OCI-LY3 (cell line): ENCODE data around the gene GPR62.

ENCODE experiments used
- H2AFZ ChIP-seq: fragments of 200-600, 300-600 bp; shearing (Covaris generic); 2 replicates; pipeline ENCODE4 v1.6.0; 2014; ENCODE audit warnings: antibody characterized with exemption, low read depth, low read length
- H3K27ac ChIP-seq: fragments of 200-600, 300-600 bp; sonication (generic); 2 replicates; pipeline ENCODE4 v1.5.1; 2014; ENCODE audit warnings: mild to moderate bottlenecking, low read length, moderate library complexity, mixed read lengths
- H3K27me3 ChIP-seq: fragments of 200-600, 300-600 bp; sonication (generic); 2 replicates; pipeline ENCODE4 v1.6.1; 2014; ENCODE audit warnings: low read depth, low read length, mixed read lengths
- H3K36me3 ChIP-seq: fragments of 200-600, 300-600 bp; sonication (generic); replicated peaks from 2 replicates; pipeline ENCODE3; 2014; ENCODE audit warnings: low read depth, low read length, mixed read lengths
- H3K4me1 ChIP-seq: fragments of 300-600, 200-600 bp; sonication (generic); 2 replicates; pipeline ENCODE4 v1.6.1; 2014; ENCODE audit warnings: low read length, mixed read lengths
- H3K4me2 ChIP-seq: fragments of 200-600, 300-600 bp; sonication (generic); 2 replicates; pipeline ENCODE4 v1.6.1; 2014; ENCODE audit warnings: low read length, mixed read lengths
- H3K4me3 ChIP-seq: fragments of 300-600, 200-600 bp; sonication (generic); 2 replicates; pipeline ENCODE4 v1.5.1; 2014; ENCODE audit warnings: antibody characterized with exemption, mild to moderate bottlenecking, low read length, moderate library complexity
- H3K79me2 ChIP-seq: fragments of 300-600, 200-600 bp; shearing (Covaris generic); 2 replicates; pipeline ENCODE4 v1.6.1; 2014; ENCODE audit warnings: mild to moderate bottlenecking, low read length, mixed read lengths
- H3K9ac ChIP-seq: fragments of 300-600, 200-600 bp; shearing (Covaris generic); 2 replicates; pipeline ENCODE4 v1.6.0; 2014; ENCODE audit warnings: mild to moderate bottlenecking, low read length, moderate library complexity
- H3K9me3 ChIP-seq: fragments of 200-600, 300-600 bp; shearing (Covaris generic); 2 replicates; pipeline ENCODE4 v1.6.1; 2014; ENCODE audit warnings: low read length, mixed read lengths; ENCODE audit not compliant: insufficient read depth
- H4K20me1 ChIP-seq: fragments of 200-600, 300-600 bp; sonication (generic); 2 replicates; pipeline ENCODE4 v1.6.1; 2016; ENCODE audit warnings: low read length, mixed read lengths; ENCODE audit not compliant: insufficient read depth
- EZH2phosphoT487 ChIP-seq: fragments of 200-600 bp; shearing (Covaris generic); IDR thresholded peaks from 2 replicates; pipeline ENCODE4 v1.6.1; 2018; ENCODE audit warnings: antibody characterized with exemption, mixed run types, low read depth
- TF ChIP-seq, protein P1 (sequence below): fragments of 200-600, 300-600 bp; sonication (generic); IDR thresholded peaks from 2 replicates; pipeline ENCODE4 v1.5.1; 2014; ENCODE audit warnings: antibody characterized with exemption, low read length, low read depth

Gene GPR62, protein sequence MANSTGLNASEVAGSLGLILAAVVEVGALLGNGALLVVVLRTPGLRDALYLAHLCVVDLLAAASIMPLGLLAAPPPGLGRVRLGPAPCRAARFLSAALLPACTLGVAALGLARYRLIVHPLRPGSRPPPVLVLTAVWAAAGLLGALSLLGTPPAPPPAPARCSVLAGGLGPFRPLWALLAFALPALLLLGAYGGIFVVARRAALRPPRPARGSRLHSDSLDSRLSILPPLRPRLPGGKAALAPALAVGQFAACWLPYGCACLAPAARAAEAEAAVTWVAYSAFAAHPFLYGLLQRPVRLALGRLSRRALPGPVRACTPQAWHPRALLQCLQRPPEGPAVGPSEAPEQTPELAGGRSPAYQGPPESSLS

DNA sequence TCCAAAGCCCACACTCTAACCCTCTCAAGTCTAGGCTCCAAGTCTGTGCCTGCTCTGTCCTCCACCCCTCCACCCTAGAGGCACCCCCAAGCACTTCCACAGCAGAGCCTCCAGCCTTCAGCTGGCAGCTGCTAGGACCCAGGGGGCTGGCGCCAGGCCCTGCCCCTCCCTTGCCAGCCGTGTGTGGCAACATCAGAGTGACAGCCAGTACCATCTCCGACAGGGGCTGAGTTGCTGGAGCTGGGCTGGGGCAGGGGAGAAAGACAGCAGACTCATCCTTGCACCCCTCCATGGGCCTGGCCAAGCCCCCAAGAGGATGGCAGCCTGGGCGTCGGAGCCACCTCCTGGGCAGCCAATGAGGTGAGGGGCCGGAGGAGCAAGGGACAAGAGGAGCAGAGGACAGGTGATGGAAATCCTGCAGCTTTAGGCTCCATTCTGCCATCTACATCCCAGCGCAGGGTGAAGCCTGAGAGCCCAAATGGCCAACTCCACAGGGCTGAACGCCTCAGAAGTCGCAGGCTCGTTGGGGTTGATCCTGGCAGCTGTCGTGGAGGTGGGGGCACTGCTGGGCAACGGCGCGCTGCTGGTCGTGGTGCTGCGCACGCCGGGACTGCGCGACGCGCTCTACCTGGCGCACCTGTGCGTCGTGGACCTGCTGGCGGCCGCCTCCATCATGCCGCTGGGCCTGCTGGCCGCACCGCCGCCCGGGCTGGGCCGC lies at the start of gene GPR62:
Gene GPR62, plus strand, starts transcription at position 207 of the 718 bp plus-strand sequence. Its CDS starts 272 bp downstream, at position 479.
- Histone ChIP-seq H3K9ac (no peak within 1 kb of the TSS), H4K20me1 (no peaks in the 10 kb centered on the region), H3K27ac (no peak within 1 kb of the TSS), H3K36me3 (no peaks in the 10 kb centered on the region), H3K79me2 (no peaks in the 10 kb centered on the region), H3K27me3 (no peaks in the 10 kb centered on the region), H3K4me1 (peaks cover 8% of the 10 kb centered on the region; the same call in 1 of the 2 replicates), H2AFZ (no peak within 1 kb of the TSS), H3K4me3 (no peak within 1 kb of the TSS), H3K9me3 (no peaks in the 10 kb centered on the region), H3K4me2 (no peak within 1 kb of the TSS)
- TF ChIP-seq EZH2phosphoT487 = no peak
- TF ChIP-seq, protein P1, sequence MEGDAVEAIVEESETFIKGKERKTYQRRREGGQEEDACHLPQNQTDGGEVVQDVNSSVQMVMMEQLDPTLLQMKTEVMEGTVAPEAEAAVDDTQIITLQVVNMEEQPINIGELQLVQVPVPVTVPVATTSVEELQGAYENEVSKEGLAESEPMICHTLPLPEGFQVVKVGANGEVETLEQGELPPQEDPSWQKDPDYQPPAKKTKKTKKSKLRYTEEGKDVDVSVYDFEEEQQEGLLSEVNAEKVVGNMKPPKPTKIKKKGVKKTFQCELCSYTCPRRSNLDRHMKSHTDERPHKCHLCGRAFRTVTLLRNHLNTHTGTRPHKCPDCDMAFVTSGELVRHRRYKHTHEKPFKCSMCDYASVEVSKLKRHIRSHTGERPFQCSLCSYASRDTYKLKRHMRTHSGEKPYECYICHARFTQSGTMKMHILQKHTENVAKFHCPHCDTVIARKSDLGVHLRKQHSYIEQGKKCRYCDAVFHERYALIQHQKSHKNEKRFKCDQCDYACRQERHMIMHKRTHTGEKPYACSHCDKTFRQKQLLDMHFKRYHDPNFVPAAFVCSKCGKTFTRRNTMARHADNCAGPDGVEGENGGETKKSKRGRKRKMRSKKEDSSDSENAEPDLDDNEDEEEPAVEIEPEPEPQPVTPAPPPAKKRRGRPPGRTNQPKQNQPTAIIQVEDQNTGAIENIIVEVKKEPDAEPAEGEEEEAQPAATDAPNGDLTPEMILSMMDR = no peak

DNA sequence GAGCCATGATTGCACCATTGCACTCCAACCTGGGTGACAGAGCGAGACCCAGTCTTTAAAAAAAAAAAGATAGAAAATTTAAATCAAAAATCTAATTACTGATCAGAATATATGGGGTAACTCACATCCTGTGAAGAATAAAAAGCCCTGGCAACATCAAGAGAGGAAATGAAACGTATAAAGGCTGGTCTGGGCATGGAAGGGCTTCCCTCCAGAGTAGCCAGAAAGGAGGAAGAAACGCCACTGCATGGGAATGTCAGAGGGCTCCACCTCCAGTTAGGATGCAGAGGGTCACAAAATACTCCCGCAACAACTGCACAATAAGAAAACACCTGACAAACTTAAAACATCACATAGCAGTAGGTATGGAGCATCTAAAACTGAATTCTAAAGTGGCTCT lies 47.2 kb upstream of the GPR62 start:
- Histone ChIP-seq H2AFZ (no peak overlapping the region), H3K27ac (no peak overlapping the region), H3K4me1 (no peaks in the 10 kb centered on the region), H3K4me2 (no peak overlapping the region), H3K9me3 (no peaks in the 10 kb centered on the region), H3K36me3 (no peaks in the 10 kb centered on the region), H3K4me3 (no peak overlapping the region), H3K79me2 (no peaks in the 10 kb centered on the region), H4K20me1 (no peaks in the 10 kb centered on the region), H3K27me3 (no peaks in the 10 kb centered on the region), H3K9ac (no peak overlapping the region)
- TF ChIP-seq EZH2phosphoT487 = no peak
- TF ChIP-seq, protein P1 = no peak

DNA sequence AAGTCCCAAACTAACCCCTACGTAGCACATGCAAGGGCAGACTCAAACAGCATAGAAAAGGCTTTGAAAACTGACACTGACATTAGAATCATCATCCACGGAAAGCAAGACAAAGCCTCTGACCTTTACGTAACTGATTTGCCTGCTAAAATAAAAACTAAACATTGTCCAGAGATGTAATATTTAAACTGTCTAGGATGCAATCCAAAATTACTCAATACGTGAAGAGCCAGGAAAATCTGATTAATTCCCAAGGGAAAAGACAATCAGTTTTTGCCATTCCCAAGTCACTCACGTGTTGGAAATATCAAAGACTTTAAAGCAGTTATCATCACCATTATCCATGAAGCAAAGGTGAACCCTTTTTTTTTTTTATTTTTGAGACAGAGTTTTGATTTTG lies 38.8 kb upstream of the GPR62 start:
- Histone ChIP-seq H3K4me2 (no peak overlapping the region), H3K9me3 (no peaks in the 10 kb centered on the region), H2AFZ (no peak overlapping the region), H3K9ac (no peak overlapping the region), H3K4me3 (no peak overlapping the region), H3K27ac (no peak overlapping the region), H3K27me3 (0 out of 2 replicates have a peak, but pooled peaks cover 3% of the 10 kb centered on the region), H3K36me3 (no peaks in the 10 kb centered on the region), H4K20me1 (no peaks in the 10 kb centered on the region), H3K79me2 (no peaks in the 10 kb centered on the region), H3K4me1 (no peaks in the 10 kb centered on the region)
- TF ChIP-seq, protein P1 = no peak
- TF ChIP-seq EZH2phosphoT487 = no peak

DNA sequence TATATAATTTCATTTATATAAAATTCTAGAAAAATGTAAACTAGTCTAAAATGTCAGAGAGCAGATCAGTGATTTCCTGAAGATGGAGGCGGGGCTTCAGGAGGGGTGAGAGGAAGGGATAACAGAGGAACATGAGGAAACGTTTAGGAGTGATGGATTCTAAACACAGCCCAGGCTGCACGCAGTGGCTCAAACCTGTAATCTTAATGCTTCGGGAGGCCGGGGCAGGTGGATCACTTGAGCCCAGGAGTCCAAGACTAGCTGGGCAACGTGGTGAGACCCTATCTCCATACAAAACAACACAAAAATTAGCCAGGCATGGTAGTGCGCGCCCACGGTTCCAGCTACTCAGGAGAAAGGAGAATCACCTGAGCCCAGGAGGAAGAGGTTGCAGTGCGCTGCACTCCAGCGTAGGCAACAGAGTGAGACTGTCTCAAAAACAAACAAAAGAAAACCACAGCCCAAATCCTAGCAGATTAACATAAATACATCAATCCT lies 34.1 kb upstream of the GPR62 start:
- no peak overlapping the region for H3K4me2 ChIP-seq
- H3K9me3 ChIP-seq = no peaks in the 10 kb centered on the region
- no peak overlapping the region for H3K27ac ChIP-seq

More for the DNA sequence above, 34.1 kb upstream of the GPR62 start:
- TF ChIP-seq EZH2phosphoT487 = no peak
- TF ChIP-seq, protein P1 = no peak
- no peaks in the 10 kb centered on the region for H3K4me1 ChIP-seq
- H3K36me3 ChIP-seq = no peaks in the 10 kb centered on the region
- no peak overlapping the region for H2AFZ ChIP-seq
- no peak overlapping the region for H3K4me3 ChIP-seq
- H4K20me1 ChIP-seq = no peaks in the 10 kb centered on the region
- H3K27me3 ChIP-seq = 0 out of 2 replicates have a peak, but pooled peaks cover 3% of the 10 kb centered on the region
- no peak overlapping the region for H3K9ac ChIP-seq
- H3K79me2 ChIP-seq = no peaks in the 10 kb centered on the region
